Measurements from ENCODE around the gene PLIN1.

PLIN1 gene

GRCh38 chr15:89675606-89676005, 3.6 kb downstream of the PLIN1 start:
- peaks cover 2% of the 10 kb centered on the region for H3K27me3 ChIP-seq (ENCODE audit: insufficient read depth, low read length, poor library complexity)
- H3K27ac ChIP-seq (ENCODE audit: low read length): no peak overlapping the region
- no peaks in the 10 kb centered on the region for H3K79me2 ChIP-seq (ENCODE audit: insufficient read depth, low read length)
- no peak overlapping the region for H2AFZ ChIP-seq (ENCODE audit: low read depth, low read length)
- no peaks in the 10 kb centered on the region for H3K4me1 ChIP-seq (ENCODE audit: insufficient read depth, low read length)
- H3K9me3 ChIP-seq (ENCODE audit: insufficient read depth, low read length, severe bottlenecking): no peaks in the 10 kb centered on the region
- ATAC-seq (ENCODE audit: insufficient read depth, low read depth): no peak
- H3K36me3 ChIP-seq (ENCODE audit: insufficient read depth, low read length): no peaks in the 10 kb centered on the region
- no peak overlapping the region for H3K9ac ChIP-seq (ENCODE audit: low read depth, low read length)
- no peak overlapping the region for H3K4me2 ChIP-seq (ENCODE audit: insufficient read depth, low read length)
- no peak for DNase-seq
- H3K4me3 ChIP-seq (ENCODE audit: low read depth in 1 of 2, low read length in 2 of 2): no peak overlapping the region
- no peaks in the 10 kb centered on the region for H4K20me1 ChIP-seq (ENCODE audit: insufficient read depth, low read length)
- no peak for TF ChIP-seq EZH2 (IDR thresholded peaks at IDR 0.05; ENCODE audit: borderline replicate concordance, low read depth, low read length, severe bottlenecking)
- no peak for TF ChIP-seq CTCF (IDR thresholded peaks at IDR 0.05; ENCODE audit: borderline replicate concordance, extremely low read depth, low read length, poor library complexity, severe bottlenecking)

GRCh38 chr15:89674526-89674925, 4.6 kb downstream of the PLIN1 start:
- TF ChIP-seq CTCF (IDR thresholded peaks at IDR 0.05; ENCODE audit: borderline replicate concordance, extremely low read depth, low read length, poor library complexity, severe bottlenecking) (no peak), EZH2 (IDR thresholded peaks at IDR 0.05; ENCODE audit: borderline replicate concordance, low read depth, low read length, severe bottlenecking) (no peak)
- no peaks in the 10 kb centered on the region for H3K27me3 ChIP-seq (ENCODE audit: insufficient read depth, low read length, poor library complexity)
- H3K79me2 ChIP-seq (ENCODE audit: insufficient read depth, low read length): no peaks in the 10 kb centered on the region
- ATAC-seq (ENCODE audit: insufficient read depth, low read depth) (no peak), DNase-seq (no peak)
- no peak overlapping the region for H3K9ac ChIP-seq (ENCODE audit: low read depth, low read length)
- H4K20me1 ChIP-seq (ENCODE audit: insufficient read depth, low read length): no peaks in the 10 kb centered on the region
- no peaks in the 10 kb centered on the region for H3K9me3 ChIP-seq (ENCODE audit: insufficient read depth, low read length, severe bottlenecking)
- H3K27ac ChIP-seq (ENCODE audit: low read length): no peak overlapping the region
- H3K4me3 ChIP-seq (ENCODE audit: low read depth in 1 of 2, low read length in 2 of 2): no peak overlapping the region
- H3K4me1 ChIP-seq (ENCODE audit: insufficient read depth, low read length): no peaks in the 10 kb centered on the region
- no peak overlapping the region for H3K4me2 ChIP-seq (ENCODE audit: insufficient read depth, low read length)
- no peak overlapping the region for H2AFZ ChIP-seq (ENCODE audit: low read depth, low read length)
- H3K36me3 ChIP-seq (ENCODE audit: insufficient read depth, low read length): no peaks in the 10 kb centered on the region

GRCh38 chr15:89673165-89673512, 6.0 kb downstream of the PLIN1 start:
- ATAC-seq (ENCODE audit: insufficient read depth, low read depth) (peak; percentile 86), DNase-seq (peak; percentile 54)
- H2AFZ ChIP-seq (ENCODE audit: low read depth, low read length): no peak overlapping the region

More at GRCh38 chr15:89673165-89673512, 6.0 kb downstream of the PLIN1 start:
- Histone ChIP-seq H3K4me3 (ENCODE audit: low read depth in 1 of 2, low read length in 2 of 2) (no peak overlapping the region), H3K79me2 (ENCODE audit: insufficient read depth, low read length) (no peaks in the 10 kb centered on the region), H3K27me3 (ENCODE audit: insufficient read depth, low read length, poor library complexity) (no peaks in the 10 kb centered on the region), H3K4me1 (ENCODE audit: insufficient read depth, low read length) (no peaks in the 10 kb centered on the region), H3K27ac (ENCODE audit: low read length) (no peak overlapping the region), H3K9me3 (ENCODE audit: insufficient read depth, low read length, severe bottlenecking) (no peaks in the 10 kb centered on the region), H3K9ac (ENCODE audit: low read depth, low read length) (no peak overlapping the region), H3K4me2 (ENCODE audit: insufficient read depth, low read length) (no peak overlapping the region), H3K36me3 (ENCODE audit: insufficient read depth, low read length) (no peaks in the 10 kb centered on the region), H4K20me1 (ENCODE audit: insufficient read depth, low read length) (no peaks in the 10 kb centered on the region)
- TF ChIP-seq EZH2 (IDR thresholded peaks at IDR 0.05; ENCODE audit: borderline replicate concordance, low read depth, low read length, severe bottlenecking) (no peak), CTCF (IDR thresholded peaks at IDR 0.05; ENCODE audit: borderline replicate concordance, extremely low read depth, low read length, poor library complexity, severe bottlenecking) (peak; percentile 71)

All from DND-41 (cell line).